Breast epithelium (tissue), 4 donors: ENCODE measurements around the gene MEF2C. TPM values are rescaled to one million over a fixed set of nuclear protein-coding genes. Genes with fewer than 3 reads are reported as not detected.

Source experiments
- DNase-seq, 2 donors: peaks; one replicate each; pipeline ENCODE4 v3.0.0-alpha.2; 2019; ENCODE audit warnings: low spot score in 2 of 2
- H3K27ac ChIP-seq, 2 donors: fragments of 200-600 bp; sonication (generic) in 1 of 2; one replicate each; pipeline ENCODE4 v1.5.1; 2016 to 2019; ENCODE audit warnings: mild to moderate bottlenecking in 1 of 2
- H3K27me3 ChIP-seq, 2 donors: fragments of 200-600 bp; sonication (generic) in 1 of 2; one replicate each; pipeline versions ENCODE4 v1.5.1 to v1.6.0; 2017 to 2019; ENCODE audit warnings: control low read depth in 1 of 2, mild to moderate bottlenecking in 1 of 2
- H3K36me3 ChIP-seq: fragments of 200-600 bp; one replicate; pipeline ENCODE4 v1.5.1; 2019
- H3K4me1 ChIP-seq, 2 donors: fragments of 200-600 bp; sonication (generic); one replicate each; pipeline ENCODE4 v1.5.1; 2016 to 2019; ENCODE audit warnings: control low read depth in 1 of 2
- H3K4me3 ChIP-seq, 3 donors: fragments of 200-600 bp; sonication (generic); 1 replicate in 2 of 3; 2 replicates in 1 of 3; pipeline ENCODE4 v1.5.1; 2016 to 2019; ENCODE audit warnings: mild to moderate bottlenecking in 3 of 3, moderate library complexity in 2 of 3
- H3K9me3 ChIP-seq, 2 donors: fragments of 200-600 bp; sonication (generic) in 1 of 2; one replicate each; pipeline ENCODE4 v1.5.1; 2016 to 2019; ENCODE audit warnings: control low read depth in 1 of 2
- POLR2A ChIP-seq: fragments of 450-650 bp; IDR thresholded peaks from one replicate; pipeline ENCODE4 v1.6.1; 2016; ENCODE audit warnings: antibody characterized with exemption, mild to moderate bottlenecking, moderate library complexity
- POLR2AphosphoS5 ChIP-seq, 3 donors: sonication (generic); formaldehyde crosslinking; IDR thresholded peaks; one replicate each; pipeline ENCODE4 v1.6.1; 2017; ENCODE audit warnings: antibody characterized with exemption in 3 of 3
- intact Hi-C: fragments of 100-400 bp; cut with DNase I; formaldehyde crosslinking; loops from one replicate; pipeline ENCODE4 v1.15.1; 2023; ENCODE audit warnings: low total_unique reads
- total RNA-seq, 3 donors: library from RNA; depleted of rRNA; stranded (reverse); fragments of >200 nt; gene quantifications; one replicate each; pipeline ENCODE4 v1.1.0, GENCODE V29; 2016
- TF ChIP-seq, protein P1 (sequence below), 3 donors: fragments of 450-650 bp; IDR thresholded peaks; one replicate each; pipeline ENCODE4 v1.5.1; 2016 to 2017; ENCODE audit warnings: antibody characterized with exemption in 3 of 3, mild to moderate bottlenecking in 3 of 3, moderate library complexity in 3 of 3

The MEF2C gene
- total RNA-seq, 3 donors from 2014 or later, result 27.4 to 41.8 (median 32.1) TPM

DNA sequence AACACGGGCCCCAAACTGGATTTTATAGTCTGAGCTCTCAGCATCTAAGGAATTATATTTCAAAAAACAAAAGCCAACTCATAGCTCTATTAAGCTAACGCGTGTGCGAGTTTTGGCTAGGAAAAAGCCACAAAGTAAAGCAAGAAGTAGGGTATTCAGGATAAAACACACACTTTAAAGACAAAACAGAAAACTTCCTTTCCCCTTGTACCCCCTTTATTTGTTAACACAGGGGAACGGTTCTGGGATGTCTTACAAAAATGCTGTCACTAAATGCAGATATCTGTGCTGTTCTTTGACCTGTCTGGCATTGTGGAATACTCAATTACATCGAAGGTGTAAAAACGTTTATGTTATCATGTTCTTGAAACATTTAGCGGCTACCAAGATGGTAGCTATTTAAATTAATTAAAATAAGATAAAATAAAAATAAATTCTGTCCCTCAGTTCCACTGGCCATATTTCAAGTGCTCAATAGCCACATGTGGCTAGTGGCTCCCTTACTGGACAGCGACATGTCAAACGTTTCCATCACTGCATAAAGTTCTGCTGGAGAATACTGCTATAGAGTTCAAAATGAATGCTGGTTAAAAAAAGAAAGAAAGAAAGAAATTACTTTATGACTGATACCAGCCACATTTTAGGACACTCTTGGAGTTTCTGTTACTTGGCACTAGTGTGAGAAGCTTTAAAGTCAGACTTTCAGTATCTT, 7.2 kb upstream of the MEF2C start:
- no peaks in the 10 kb centered on the region for H3K27me3 ChIP-seq
- intact Hi-C loops, result no loop called here
- no peaks in the 10 kb centered on the region for H3K36me3 ChIP-seq
- TF ChIP-seq, protein P1, sequence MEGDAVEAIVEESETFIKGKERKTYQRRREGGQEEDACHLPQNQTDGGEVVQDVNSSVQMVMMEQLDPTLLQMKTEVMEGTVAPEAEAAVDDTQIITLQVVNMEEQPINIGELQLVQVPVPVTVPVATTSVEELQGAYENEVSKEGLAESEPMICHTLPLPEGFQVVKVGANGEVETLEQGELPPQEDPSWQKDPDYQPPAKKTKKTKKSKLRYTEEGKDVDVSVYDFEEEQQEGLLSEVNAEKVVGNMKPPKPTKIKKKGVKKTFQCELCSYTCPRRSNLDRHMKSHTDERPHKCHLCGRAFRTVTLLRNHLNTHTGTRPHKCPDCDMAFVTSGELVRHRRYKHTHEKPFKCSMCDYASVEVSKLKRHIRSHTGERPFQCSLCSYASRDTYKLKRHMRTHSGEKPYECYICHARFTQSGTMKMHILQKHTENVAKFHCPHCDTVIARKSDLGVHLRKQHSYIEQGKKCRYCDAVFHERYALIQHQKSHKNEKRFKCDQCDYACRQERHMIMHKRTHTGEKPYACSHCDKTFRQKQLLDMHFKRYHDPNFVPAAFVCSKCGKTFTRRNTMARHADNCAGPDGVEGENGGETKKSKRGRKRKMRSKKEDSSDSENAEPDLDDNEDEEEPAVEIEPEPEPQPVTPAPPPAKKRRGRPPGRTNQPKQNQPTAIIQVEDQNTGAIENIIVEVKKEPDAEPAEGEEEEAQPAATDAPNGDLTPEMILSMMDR (IDR thresholded peaks at IDR 0.05), result no peak
- TF ChIP-seq POLR2A (no peak), POLR2AphosphoS5 (IDR thresholded peaks at IDR 0.05) (no peak)
- no peak for DNase-seq
- H3K4me3 ChIP-seq, result peak overlapping the region; percentile 58 to 72 (median 60)
- no peaks in the 10 kb centered on the region for H3K9me3 ChIP-seq
- H3K27ac ChIP-seq, result peak overlapping the region; percentile 73 to 88
- H3K4me1 ChIP-seq, result no peaks in the 10 kb centered on the region

DNA sequence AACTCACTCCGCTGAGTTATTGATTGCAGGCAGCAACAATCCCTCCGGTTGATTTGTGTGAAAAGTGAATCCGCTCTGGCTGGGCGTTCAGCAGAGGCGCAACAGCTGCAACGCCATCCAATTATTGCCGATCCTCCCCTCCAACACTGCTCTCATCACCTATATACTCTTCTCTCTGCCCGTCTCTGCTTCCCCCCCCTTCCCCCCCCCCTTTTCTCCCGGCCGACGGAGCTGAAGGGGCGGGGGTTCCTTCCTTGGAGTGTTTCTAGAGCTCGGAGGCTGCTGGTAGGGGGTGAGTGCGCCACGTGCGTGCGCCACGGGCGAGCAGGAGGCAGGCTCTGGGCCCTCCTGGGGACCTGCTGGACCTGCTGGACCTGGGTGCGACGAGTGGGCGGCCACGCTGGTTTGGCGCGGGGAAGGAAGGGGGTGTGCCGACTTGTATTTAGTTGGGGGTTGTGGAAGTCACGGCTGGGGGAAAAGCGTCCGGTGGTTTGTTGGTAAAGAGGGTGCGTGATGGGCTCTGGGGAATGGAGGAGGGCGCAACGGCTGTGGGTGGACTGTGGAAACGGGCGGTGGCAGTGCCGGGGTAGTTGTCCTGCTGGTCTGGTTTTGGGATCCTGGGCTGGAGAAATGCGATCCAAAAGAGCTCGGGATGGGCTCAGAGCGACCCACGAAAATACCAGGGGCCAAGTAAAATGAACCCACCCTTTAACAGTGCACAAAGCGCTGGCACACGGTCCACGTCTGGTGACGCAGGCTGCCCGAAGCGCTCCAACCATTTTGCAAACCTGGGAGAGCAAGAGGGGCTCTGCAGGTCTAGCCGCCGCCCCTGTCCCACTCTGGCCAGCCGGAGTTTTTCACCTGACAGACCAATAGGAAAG, 6.4 kb upstream of the MEF2C start:
- H3K27me3 ChIP-seq, result no peaks in the 10 kb centered on the region
- DNase-seq, result peak in 1 of 2 donors; percentile 59
- H3K4me3 ChIP-seq, result peak overlapping the region; percentile 58 to 72 (median 60)
- intact Hi-C loops, result no loop called here
- H3K4me1 ChIP-seq, result no peaks in the 10 kb centered on the region
- H3K27ac ChIP-seq, result peak overlapping the region; percentile 73 to 88
- no peaks in the 10 kb centered on the region for H3K36me3 ChIP-seq
- TF ChIP-seq, protein P1 (IDR thresholded peaks at IDR 0.05), result no peak
- TF ChIP-seq POLR2AphosphoS5 (IDR thresholded peaks at IDR 0.05) (no peak), POLR2A (peak; percentile 17)
- H3K9me3 ChIP-seq, result no peaks in the 10 kb centered on the region

DNA sequence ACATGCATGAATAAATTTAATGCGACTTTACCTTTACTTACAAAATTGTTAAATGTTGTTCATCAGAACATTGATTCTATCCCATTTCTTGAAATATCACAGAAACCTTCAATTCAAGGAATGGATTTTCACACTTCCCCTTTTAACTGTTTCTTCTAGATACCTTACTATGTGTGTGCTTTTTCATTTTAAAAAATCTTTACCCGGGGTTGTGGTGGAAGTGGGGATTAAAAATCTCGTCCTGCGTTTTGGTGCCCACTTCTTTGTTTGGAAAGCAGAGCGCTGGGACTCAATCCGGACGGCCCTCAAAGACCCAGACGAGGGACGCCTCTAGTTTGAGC, 5.8 kb upstream of the MEF2C start:
- Histone ChIP-seq H3K36me3 (no peaks in the 10 kb centered on the region), H3K27me3 (no peaks in the 10 kb centered on the region), H3K9me3 (no peaks in the 10 kb centered on the region), H3K27ac (peak overlapping the region; percentile 73 to 88), H3K4me1 (no peaks in the 10 kb centered on the region), H3K4me3 (peak overlapping the region; percentile 58 to 72 (median 60))
- DNase-seq, result no peak
- TF ChIP-seq POLR2A, result no peak
- TF ChIP-seq POLR2AphosphoS5 (IDR thresholded peaks at IDR 0.05), result no peak
- TF ChIP-seq, protein P1 (IDR thresholded peaks at IDR 0.05), result no peak
- intact Hi-C loops, result no loop called here

DNA sequence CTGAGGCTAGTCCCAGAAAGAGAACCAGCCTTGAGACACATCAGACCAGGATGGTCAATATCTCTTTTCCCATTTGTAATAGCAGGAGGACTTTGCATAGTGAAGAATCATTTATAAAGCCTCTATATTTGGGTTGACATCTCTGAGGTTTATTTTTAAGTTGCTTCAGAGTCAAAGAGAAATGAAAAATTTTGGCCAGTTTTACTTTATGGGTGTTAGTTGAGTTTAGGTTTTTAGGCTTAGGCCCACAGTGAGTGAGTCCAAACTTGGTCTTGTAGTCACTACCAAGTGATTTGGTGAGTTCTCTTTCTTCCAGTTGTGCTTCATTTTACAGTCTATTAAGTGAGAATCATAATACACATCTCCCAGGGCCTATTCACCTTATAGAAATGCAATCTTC, 5.3 kb upstream of the MEF2C start:
- Histone ChIP-seq H3K9me3 (no peaks in the 10 kb centered on the region), H3K36me3 (no peaks in the 10 kb centered on the region), H3K27ac (peak overlapping the region; percentile 55 to 76), H3K4me1 (no peaks in the 10 kb centered on the region), H3K4me3 (peak overlapping the region in 1 of 3 donors; percentile 27), H3K27me3 (no peaks in the 10 kb centered on the region)
- TF ChIP-seq POLR2AphosphoS5 (IDR thresholded peaks at IDR 0.05), result no peak
- TF ChIP-seq, protein P1 (IDR thresholded peaks at IDR 0.05), result no peak
- TF ChIP-seq POLR2A, result no peak
- intact Hi-C loops, result no loop called here
- no peak for DNase-seq

DNA sequence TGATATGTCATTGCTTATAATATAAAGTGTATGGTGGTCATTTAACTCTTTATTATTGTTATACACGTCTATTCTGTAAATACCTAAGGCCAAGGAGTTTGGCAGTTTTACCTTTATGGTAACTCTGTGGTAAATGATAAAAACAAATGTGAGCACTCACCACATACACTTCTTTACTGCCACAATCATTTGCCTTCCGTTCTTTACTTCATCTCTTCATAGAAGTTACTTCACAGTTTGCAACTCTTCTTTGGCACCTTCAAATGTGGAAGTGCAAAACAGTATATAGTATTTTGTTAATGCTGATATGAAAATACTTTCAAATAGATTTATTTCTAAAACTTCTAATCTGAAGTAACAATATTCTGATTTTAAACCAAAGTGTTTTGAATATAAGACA, 4.4 kb upstream of the MEF2C start:
- H3K4me3 ChIP-seq, result no peak overlapping the region
- H3K27ac ChIP-seq, result peak overlapping the region; percentile 55 to 76
- H3K4me1 ChIP-seq, result no peaks in the 10 kb centered on the region
- TF ChIP-seq POLR2AphosphoS5 (IDR thresholded peaks at IDR 0.05) (no peak), POLR2A (no peak)
- TF ChIP-seq, protein P1 (IDR thresholded peaks at IDR 0.05), result no peak
- no peaks in the 10 kb centered on the region for H3K27me3 ChIP-seq
- H3K9me3 ChIP-seq, result no peaks in the 10 kb centered on the region
- intact Hi-C loops, result no loop called here
- DNase-seq, result no peak
- no peaks in the 10 kb centered on the region for H3K36me3 ChIP-seq
